ENCODE measurements around the gene CCDC181.

DNA sequence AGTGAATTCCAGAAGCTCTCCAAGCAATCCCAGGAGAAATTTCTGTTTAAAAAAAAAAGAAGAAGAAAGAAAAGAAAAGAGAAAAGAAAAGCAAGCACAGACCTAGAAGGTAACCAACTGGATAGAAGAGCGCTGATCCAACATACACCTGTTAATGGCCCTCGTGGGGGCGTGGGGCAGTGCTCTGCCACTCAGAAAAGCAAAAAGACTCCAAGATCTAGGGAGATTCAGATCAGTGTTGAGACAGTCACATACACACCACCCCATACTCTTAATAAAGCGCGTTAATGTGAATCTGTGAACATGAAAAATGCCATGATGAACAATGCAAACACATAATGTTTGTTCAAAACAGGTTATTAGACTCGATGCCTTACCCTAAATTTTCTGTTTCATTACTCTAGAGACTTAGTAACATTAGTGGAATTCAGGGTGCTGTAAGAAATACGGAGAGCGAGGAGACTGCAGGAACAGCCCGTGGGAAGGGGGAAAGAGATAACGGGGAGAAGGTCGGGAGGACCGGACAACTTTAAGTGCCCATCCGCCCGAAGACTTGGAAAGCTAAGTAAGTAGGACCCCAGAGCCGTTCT lies 60.1 kb downstream of the CCDC181 start:
- TF ChIP-seq CTCF (IDR thresholded peaks at IDR 0.05) (no peak), POLR2A (IDR thresholded peaks at IDR 0.05) (no peak)

Data from uterus (tissue), 2 donors.